ENCODE measurements around the gene DCUN1D1.

The DCUN1D1 gene

DNA sequence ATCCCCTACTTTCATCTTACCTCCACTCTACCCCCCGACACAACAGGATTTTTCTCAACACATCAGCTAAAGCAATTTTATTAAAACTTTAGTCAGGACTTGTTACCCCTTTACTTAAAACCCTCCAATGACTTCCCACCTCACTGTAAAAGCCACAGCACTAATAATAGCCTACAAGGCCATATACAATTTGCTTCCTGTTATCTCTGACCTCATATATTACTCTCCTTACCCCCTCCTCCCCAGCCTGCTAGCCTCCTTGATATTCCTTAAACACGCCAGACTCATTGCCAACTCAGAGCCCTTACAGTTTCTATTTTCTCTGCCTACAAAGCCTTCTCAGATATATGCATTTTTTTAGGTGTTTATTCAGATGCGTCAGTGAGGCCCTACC lies 54.4 kb downstream of the DCUN1D1 start:
- TF ChIP-seq, protein P1, sequence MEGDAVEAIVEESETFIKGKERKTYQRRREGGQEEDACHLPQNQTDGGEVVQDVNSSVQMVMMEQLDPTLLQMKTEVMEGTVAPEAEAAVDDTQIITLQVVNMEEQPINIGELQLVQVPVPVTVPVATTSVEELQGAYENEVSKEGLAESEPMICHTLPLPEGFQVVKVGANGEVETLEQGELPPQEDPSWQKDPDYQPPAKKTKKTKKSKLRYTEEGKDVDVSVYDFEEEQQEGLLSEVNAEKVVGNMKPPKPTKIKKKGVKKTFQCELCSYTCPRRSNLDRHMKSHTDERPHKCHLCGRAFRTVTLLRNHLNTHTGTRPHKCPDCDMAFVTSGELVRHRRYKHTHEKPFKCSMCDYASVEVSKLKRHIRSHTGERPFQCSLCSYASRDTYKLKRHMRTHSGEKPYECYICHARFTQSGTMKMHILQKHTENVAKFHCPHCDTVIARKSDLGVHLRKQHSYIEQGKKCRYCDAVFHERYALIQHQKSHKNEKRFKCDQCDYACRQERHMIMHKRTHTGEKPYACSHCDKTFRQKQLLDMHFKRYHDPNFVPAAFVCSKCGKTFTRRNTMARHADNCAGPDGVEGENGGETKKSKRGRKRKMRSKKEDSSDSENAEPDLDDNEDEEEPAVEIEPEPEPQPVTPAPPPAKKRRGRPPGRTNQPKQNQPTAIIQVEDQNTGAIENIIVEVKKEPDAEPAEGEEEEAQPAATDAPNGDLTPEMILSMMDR (IDR thresholded peaks at IDR 0.05; ENCODE audit: extremely low read depth, missing control alignments): no peak
- DNase-seq (ENCODE audit: low spot score): no peak

DNA sequence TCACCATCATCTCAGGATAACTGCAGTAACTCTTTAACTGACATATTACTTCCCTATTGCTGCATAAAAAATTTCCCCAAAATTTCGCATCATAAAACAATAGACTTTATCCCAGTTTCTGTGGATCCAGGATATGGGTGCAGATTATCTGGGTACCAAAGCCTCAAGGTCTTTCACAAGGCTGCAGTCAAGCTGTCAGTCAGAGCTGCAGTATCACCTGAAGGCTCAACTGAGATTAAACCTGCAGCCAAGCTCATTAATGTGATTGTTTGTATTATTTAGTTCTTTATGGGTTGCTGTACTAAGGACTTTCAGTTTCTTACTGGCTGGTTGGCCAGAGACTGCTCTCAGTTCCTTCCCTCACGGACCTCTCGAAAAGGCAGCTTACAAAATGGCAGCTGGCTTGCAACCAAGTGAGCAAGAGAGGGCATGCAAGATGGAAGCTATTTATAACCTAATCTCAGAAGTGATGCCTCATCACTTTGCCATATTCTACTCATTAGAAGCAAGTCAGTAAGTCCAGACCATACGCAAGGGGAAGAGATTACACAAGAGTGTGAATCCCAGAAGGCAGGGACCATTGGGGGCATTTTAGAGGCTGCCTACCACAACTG lies 54.9 kb downstream of the DCUN1D1 start:
- DNase-seq (ENCODE audit: low spot score): peak; percentile 57
- TF ChIP-seq, protein P1 (IDR thresholded peaks at IDR 0.05; ENCODE audit: extremely low read depth, missing control alignments): no peak

DNA sequence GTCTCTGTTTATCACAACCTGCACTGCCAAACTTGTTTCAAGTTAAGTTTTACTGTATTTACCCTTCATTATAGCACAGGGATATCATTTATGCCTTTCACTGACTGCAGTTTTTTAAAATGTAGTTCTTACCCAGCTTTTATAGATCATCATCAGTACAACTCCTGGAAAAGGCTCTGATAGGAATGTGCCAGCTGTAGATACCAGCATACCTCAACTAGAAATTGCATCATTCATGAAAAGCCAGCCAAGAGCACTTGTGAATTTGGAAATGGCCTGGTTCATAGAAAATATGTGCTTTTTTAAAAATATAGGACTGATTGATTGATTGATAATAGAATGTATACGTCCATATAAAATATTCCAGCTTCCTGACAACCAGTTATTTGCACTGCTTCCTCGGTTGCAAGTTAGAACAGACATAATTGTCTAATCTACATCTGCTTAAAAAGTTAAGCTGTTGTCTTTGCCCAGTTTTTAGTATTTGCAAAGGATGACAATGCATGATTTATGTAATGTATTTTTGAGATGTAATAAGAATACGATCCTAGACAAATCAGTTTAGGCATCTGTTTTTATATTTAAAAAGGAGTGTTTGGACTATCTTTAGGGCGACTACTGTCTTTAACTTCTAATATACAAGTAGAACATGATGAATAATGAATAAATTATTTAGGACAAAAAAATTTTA lies 58.5 kb downstream of the DCUN1D1 start:
- TF ChIP-seq, protein P1 (IDR thresholded peaks at IDR 0.05; ENCODE audit: extremely low read depth, missing control alignments): no peak

DNA sequence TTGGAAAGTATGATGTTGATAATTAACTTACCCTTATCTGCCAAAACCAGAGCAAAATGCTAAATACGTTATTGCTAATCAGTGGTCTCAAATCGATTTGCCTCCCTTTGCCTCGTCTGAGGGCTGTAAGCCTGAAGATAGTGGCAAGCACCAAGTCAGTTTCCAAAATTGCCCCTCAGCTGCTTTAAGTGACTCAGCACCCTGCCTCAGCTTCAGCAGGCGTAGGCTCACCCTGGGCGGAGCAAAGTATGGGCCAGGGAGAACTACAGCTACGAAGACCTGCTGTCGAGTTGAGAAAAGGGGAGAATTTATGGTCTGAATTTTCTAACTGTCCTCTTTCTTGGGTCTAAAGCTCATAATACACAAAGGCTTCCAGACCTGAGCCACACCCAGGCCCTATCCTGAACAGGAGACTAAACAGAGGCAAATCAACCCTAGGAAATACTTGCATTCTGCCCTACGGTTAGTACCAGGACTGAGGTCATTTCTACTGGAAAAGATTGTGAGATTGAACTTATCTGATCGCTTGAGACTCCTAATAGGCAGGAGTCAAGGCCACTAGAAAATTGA lies 59.7 kb downstream of the DCUN1D1 start:
- no peak for DNase-seq (ENCODE audit: low spot score)
- TF ChIP-seq, protein P1 (IDR thresholded peaks at IDR 0.05; ENCODE audit: extremely low read depth, missing control alignments): no peak

More for the DNA sequence above, 58.5 kb downstream of the DCUN1D1 start:
- no peak for DNase-seq (ENCODE audit: low spot score)

DNA sequence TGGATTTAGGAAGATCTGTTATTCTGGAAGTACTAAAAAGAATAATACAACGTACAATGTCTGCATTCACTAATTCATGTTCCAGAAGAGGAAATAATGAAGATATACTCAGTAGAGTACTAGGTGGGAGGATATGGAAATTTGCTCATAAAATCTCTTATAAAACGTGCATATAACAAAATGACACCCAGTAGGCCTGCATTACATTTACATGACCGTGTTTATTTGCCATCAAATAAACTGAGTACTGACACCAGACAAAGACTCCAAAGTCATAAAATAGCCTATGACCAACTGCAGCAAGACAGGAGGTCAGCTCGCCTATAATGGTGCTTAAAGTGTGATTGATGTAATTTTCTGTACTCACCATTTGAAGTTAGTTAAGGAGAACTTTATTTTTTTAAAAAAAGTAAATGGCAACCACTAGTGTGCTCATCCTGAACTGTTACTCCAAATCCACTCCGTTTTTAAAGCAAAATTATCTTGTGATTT lies 60.4 kb downstream of the DCUN1D1 start:
- no peak for DNase-seq (ENCODE audit: low spot score)
- TF ChIP-seq, protein P1 (IDR thresholded peaks at IDR 0.05; ENCODE audit: extremely low read depth, missing control alignments): no peak

DNA sequence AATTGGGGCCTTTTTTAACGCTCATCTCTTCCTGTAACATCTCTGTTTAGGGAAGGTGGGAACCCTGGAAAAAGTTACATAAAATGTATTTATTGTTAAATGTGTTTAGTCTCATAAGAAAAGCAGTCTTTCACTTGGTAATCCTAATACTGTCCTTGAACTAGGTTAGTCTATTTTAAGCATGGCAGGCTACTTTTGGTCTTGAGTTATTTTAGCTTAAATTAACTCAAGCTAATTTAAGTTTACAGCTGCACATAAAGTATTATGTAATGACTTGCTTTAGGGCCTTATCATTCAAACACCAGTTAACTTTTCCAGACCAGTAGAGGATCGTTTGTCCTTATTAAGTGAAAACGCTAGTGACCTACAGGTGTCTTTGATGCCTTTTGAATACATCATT lies 63.2 kb downstream of the DCUN1D1 start:
- DNase-seq (ENCODE audit: low spot score): no peak
- TF ChIP-seq, protein P1 (IDR thresholded peaks at IDR 0.05; ENCODE audit: extremely low read depth, missing control alignments): no peak

DNA sequence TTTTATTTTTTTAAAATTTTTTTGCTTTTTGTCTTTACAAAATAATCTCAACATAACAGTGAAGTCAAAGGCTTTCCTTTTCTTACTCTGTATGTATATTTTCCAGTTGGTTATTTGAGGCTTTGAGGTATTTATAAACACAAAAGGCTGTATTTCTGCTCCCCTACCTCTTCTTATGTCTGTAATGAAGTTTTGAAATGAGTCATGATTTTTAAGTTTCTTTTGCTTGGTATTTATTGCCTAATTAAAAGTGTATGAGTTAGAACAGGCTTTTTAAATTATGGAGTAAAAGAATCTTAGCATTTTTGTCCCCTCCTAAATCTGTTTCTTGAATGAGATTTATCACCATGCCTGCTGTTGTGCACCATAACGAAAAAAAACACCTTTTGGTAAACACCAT lies 66.0 kb downstream of the DCUN1D1 start:
- DNase-seq (ENCODE audit: low spot score): no peak
- TF ChIP-seq, protein P1 (IDR thresholded peaks at IDR 0.05; ENCODE audit: extremely low read depth, missing control alignments): no peak

Measured in GM20000 (cell line).